ENCODE results near the gene WNT16. TPM values are rescaled to one million over a fixed set of nuclear protein-coding genes. Genes with fewer than 3 reads are reported as not detected.

Gene WNT16
- total RNA-seq, 1 donor from 2014 or later: not detected

DNA sequence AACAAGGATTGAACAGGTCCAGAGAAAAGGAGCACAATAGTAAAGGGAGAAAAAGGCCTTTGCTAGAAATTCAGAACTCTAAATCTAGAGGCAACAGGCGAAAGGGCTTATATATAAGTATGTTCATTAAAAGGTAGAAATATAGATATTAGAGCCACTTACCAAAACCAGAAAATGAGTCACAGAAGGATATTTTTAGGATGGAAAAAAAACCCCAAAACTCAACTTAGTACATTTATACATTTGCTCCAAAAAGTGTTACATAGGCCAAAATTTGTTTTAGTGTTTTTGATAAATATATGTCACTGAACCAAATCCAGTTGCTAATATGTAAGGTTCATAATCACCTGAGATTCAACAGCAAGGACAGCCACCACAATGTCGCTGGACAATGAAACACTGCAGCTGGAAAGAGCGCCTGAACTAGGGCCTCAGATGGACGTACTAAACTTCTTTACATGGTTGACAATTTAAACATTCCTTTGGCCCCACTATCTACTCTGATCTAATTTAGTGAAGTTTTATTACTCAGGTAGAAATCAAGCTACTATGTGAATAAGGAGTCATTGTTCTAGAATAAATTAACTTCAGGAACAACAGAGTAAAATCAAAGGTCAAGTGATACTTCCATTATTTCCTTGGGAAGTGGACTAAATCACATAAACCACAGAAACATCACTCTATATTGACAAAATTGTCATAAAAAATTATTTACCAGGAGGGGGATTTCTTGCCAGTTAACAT lies 56.4 kb downstream of the WNT16 start:
- no peaks in the 10 kb centered on the region for H3K27me3 Mint-ChIP-seq (ENCODE audit: low read depth)
- no peak for DNase-seq (ENCODE audit: low read depth, low spot score)
- no peak for TF ChIP-seq CTCF (conservative IDR thresholded peaks at IDR 0.05)
- peaks cover 36% of the 10 kb centered on the region for H3K4me1 Mint-ChIP-seq
- no peak overlapping the region for H3K4me3 Mint-ChIP-seq
- no peak overlapping the region for H3K27ac Mint-ChIP-seq (ENCODE audit: unreplicated experiment)
- no peaks in the 10 kb centered on the region for H3K36me3 Mint-ChIP-seq (ENCODE audit: low read depth)
- H3K9me3 Mint-ChIP-seq: no peaks in the 10 kb centered on the region

GRCh38 chr7:121385800-121386179 lies 57.0 kb downstream of the WNT16 start:
- DNase-seq (ENCODE audit: low read depth, low spot score): no peak
- Mint-ChIP-seq H3K9me3 (no peaks in the 10 kb centered on the region), H3K27me3 (ENCODE audit: low read depth) (no peaks in the 10 kb centered on the region), H3K27ac (ENCODE audit: unreplicated experiment) (no peak overlapping the region), H3K4me3 (no peak overlapping the region), H3K4me1 (peaks cover 36% of the 10 kb centered on the region), H3K36me3 (ENCODE audit: low read depth) (no peaks in the 10 kb centered on the region)
- no peak for TF ChIP-seq CTCF (conservative IDR thresholded peaks at IDR 0.05)

GRCh38 chr7:121388950-121389349 lies 60.1 kb downstream of the WNT16 start:
- no peak for TF ChIP-seq CTCF (conservative IDR thresholded peaks at IDR 0.05)
- Mint-ChIP-seq H3K36me3 (ENCODE audit: low read depth) (peaks cover 12% of the 10 kb centered on the region), H3K9me3 (peaks cover 8% of the 10 kb centered on the region), H3K4me3 (no peak overlapping the region), H3K4me1 (peaks cover 58% of the 10 kb centered on the region), H3K27ac (ENCODE audit: unreplicated experiment) (no peak overlapping the region), H3K27me3 (ENCODE audit: low read depth) (no peaks in the 10 kb centered on the region)
- DNase-seq (ENCODE audit: low read depth, low spot score): no peak

GRCh38 chr7:121390109-121390508 lies 61.3 kb downstream of the WNT16 start:
- no peak for DNase-seq (ENCODE audit: low read depth, low spot score)
- Mint-ChIP-seq H3K27ac (ENCODE audit: unreplicated experiment) (no peak overlapping the region), H3K9me3 (peaks cover 8% of the 10 kb centered on the region), H3K4me3 (no peak overlapping the region), H3K4me1 (peaks cover 65% of the 10 kb centered on the region), H3K27me3 (ENCODE audit: low read depth) (no peaks in the 10 kb centered on the region), H3K36me3 (ENCODE audit: low read depth) (peaks cover 12% of the 10 kb centered on the region)
- no peak for TF ChIP-seq CTCF (conservative IDR thresholded peaks at IDR 0.05)

GRCh38 chr7:121390617-121391016 lies 61.8 kb downstream of the WNT16 start:
- Mint-ChIP-seq H3K9me3 (peaks cover 8% of the 10 kb centered on the region), H3K4me3 (no peak overlapping the region), H3K36me3 (ENCODE audit: low read depth) (peaks cover 12% of the 10 kb centered on the region), H3K4me1 (peaks cover 62% of the 10 kb centered on the region), H3K27ac (ENCODE audit: unreplicated experiment) (no peak overlapping the region), H3K27me3 (ENCODE audit: low read depth) (no peaks in the 10 kb centered on the region)
- TF ChIP-seq CTCF (conservative IDR thresholded peaks at IDR 0.05): no peak
- no peak for DNase-seq (ENCODE audit: low read depth, low spot score)

Other genes starting within 250 kb of the WNT16 start
- 47.5 and 49.1 TPM in 2 replicates for gene FAM3C, start 67.3 kb downstream of the WNT16 start, total RNA-seq